Measurements from ENCODE around the gene LRRC14B. TPM values are rescaled to one million over a fixed set of nuclear protein-coding genes. Genes with fewer than 3 reads are reported as not detected.

LRRC14B gene
- total RNA-seq, 4 donors from 2014 or later = not detected

- TF ChIP-seq, protein P1, sequence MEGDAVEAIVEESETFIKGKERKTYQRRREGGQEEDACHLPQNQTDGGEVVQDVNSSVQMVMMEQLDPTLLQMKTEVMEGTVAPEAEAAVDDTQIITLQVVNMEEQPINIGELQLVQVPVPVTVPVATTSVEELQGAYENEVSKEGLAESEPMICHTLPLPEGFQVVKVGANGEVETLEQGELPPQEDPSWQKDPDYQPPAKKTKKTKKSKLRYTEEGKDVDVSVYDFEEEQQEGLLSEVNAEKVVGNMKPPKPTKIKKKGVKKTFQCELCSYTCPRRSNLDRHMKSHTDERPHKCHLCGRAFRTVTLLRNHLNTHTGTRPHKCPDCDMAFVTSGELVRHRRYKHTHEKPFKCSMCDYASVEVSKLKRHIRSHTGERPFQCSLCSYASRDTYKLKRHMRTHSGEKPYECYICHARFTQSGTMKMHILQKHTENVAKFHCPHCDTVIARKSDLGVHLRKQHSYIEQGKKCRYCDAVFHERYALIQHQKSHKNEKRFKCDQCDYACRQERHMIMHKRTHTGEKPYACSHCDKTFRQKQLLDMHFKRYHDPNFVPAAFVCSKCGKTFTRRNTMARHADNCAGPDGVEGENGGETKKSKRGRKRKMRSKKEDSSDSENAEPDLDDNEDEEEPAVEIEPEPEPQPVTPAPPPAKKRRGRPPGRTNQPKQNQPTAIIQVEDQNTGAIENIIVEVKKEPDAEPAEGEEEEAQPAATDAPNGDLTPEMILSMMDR (IDR thresholded peaks at IDR 0.05) = no peak
- TF ChIP-seq POLR2A (IDR thresholded peaks at IDR 0.05) = no peak
- TF ChIP-seq EP300 (IDR thresholded peaks at IDR 0.05) = no peak
- no peak for TF ChIP-seq POLR2AphosphoS5 (IDR thresholded peaks at IDR 0.05)
- 87 to 88% methylated on average over 4 to 5 of the region's 5 CpGs for WGBS, 2 donors (ENCODE audit: low coverage in 1 of 2)
- no peak for ATAC-seq
Measured at GRCh38 chr5:178110-178509, 13.2 kb upstream of the LRRC14B start.

GRCh38 chr5:179401-179800 is 11.9 kb upstream of the LRRC14B start:
- WGBS, 2 donors (ENCODE audit: low coverage in 1 of 2) = 71 to 77% methylated on average over 4 to 8 of the region's 9 CpGs
- H3K36me3 ChIP-seq = no peaks in the 10 kb centered on the region
- H3K4me3 ChIP-seq = no peak overlapping the region
- TF ChIP-seq EP300 (IDR thresholded peaks at IDR 0.05) (no peak), POLR2A (IDR thresholded peaks at IDR 0.05) (no peak), POLR2AphosphoS5 (IDR thresholded peaks at IDR 0.05) (no peak)
- TF ChIP-seq, protein P1 (IDR thresholded peaks at IDR 0.05) = no peak
- peaks cover 25% of the 10 kb centered on the region for H3K27me3 ChIP-seq
- H3K9me3 ChIP-seq = no peaks in the 10 kb centered on the region
- H3K4me1 ChIP-seq = no peaks in the 10 kb centered on the region
- no peak for ATAC-seq
- H3K27ac ChIP-seq = no peak overlapping the region

More at GRCh38 chr5:178110-178509, 13.2 kb upstream of the LRRC14B start:
- H3K27me3 ChIP-seq = peaks cover 26% of the 10 kb centered on the region
- no peaks in the 10 kb centered on the region for H3K4me1 ChIP-seq
- H3K9me3 ChIP-seq = no peaks in the 10 kb centered on the region
- H3K27ac ChIP-seq = no peak overlapping the region
- no peak overlapping the region for H3K4me3 ChIP-seq
- H3K36me3 ChIP-seq = no peaks in the 10 kb centered on the region

- Histone ChIP-seq H3K9me3 (no peaks in the 10 kb centered on the region), H3K27me3 (peaks cover 25% of the 10 kb centered on the region), H3K27ac (no peak overlapping the region), H3K4me3 (no peak overlapping the region), H3K4me1 (no peaks in the 10 kb centered on the region), H3K36me3 (no peaks in the 10 kb centered on the region)
- WGBS, 2 donors (ENCODE audit: low coverage in 1 of 2) = 74 to 75% methylated on average over 4 to 7 of the region's 13 CpGs
- TF ChIP-seq EP300 (IDR thresholded peaks at IDR 0.05) = no peak
- TF ChIP-seq POLR2AphosphoS5 (IDR thresholded peaks at IDR 0.05) = no peak
- TF ChIP-seq POLR2A (IDR thresholded peaks at IDR 0.05) = no peak
- TF ChIP-seq, protein P1 (IDR thresholded peaks at IDR 0.05) = no peak
- ATAC-seq = no peak
Measured at GRCh38 chr5:180286-180918, 10.9 kb upstream of the LRRC14B start.

DNA sequence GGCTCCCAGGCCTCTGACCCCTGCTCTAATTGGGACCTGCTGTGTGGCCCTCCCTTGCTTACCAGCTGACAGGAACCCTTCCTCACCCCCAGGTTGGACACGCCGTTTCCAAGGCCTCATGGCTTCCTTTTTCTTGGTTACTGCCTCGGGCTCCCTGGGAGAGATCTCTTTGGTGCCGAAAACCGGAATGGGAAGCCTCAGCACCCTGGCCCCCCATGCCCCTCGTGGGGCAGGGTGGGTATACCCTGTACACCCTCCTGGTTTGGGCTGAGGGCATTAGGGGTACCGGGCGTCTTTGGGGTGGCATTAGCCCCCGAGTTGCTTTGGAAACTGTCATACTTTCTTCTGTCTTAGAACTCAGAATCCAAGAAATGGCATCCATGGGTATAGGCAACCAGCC is 10.1 kb upstream of the LRRC14B start:
- H3K27ac ChIP-seq = no peak overlapping the region
- H3K27me3 ChIP-seq = peaks cover 25% of the 10 kb centered on the region
- WGBS, 2 donors (ENCODE audit: low coverage in 1 of 2) = 88% methylated on average over 6 of the region's 9 CpGs; no CpG with 5 or more reads in 1 of the 2 donors
- no peaks in the 10 kb centered on the region for H3K9me3 ChIP-seq
- H3K4me3 ChIP-seq = no peak overlapping the region
- no peaks in the 10 kb centered on the region for H3K36me3 ChIP-seq
- TF ChIP-seq POLR2AphosphoS5 (IDR thresholded peaks at IDR 0.05) = no peak
- no peak for TF ChIP-seq EP300 (IDR thresholded peaks at IDR 0.05)
- TF ChIP-seq POLR2A (IDR thresholded peaks at IDR 0.05) = no peak
- TF ChIP-seq, protein P1 (IDR thresholded peaks at IDR 0.05) = no peak
- H3K4me1 ChIP-seq = no peaks in the 10 kb centered on the region
- ATAC-seq = no peak

GRCh38 chr5:181566-181965 is 9.7 kb upstream of the LRRC14B start:
- Histone ChIP-seq H3K27ac (no peak overlapping the region), H3K27me3 (peaks cover 25% of the 10 kb centered on the region), H3K9me3 (no peaks in the 10 kb centered on the region), H3K4me1 (no peaks in the 10 kb centered on the region), H3K4me3 (no peak overlapping the region), H3K36me3 (no peaks in the 10 kb centered on the region)
- ATAC-seq = no peak
- WGBS, 2 donors (ENCODE audit: low coverage in 1 of 2) = 87% methylated on average over 3 of the region's 22 CpGs; no CpG with 5 or more reads in 1 of the 2 donors
- no peak for TF ChIP-seq POLR2AphosphoS5 (IDR thresholded peaks at IDR 0.05)
- TF ChIP-seq EP300 (IDR thresholded peaks at IDR 0.05) = no peak
- TF ChIP-seq POLR2A (IDR thresholded peaks at IDR 0.05) = no peak
- TF ChIP-seq, protein P1 (IDR thresholded peaks at IDR 0.05) = no peak

Data from gastroesophageal sphincter (tissue), 4 donors.